Brain microvascular endothelial cell (primary cell): Measurements from ENCODE around the gene MXD3.

Source experiments
- DNase-seq: peaks from one replicate; pipeline ENCODE4 v3.0.0-alpha.2; 2020
- H3K27ac ChIP-seq: fragments of 250-450 bp; sonication (Bioruptor Pico); 2 replicates; pipeline ENCODE4 v1.5.1; 2020; ENCODE audit warnings: mild to moderate bottlenecking, moderate library complexity
- H3K27me3 ChIP-seq: fragments of 250-450 bp; sonication (Bioruptor Pico); replicated peaks from 2 replicates; pipeline ENCODE4 v1.5.1; 2020; ENCODE audit warnings: mild to moderate bottlenecking
- H3K36me3 ChIP-seq: fragments of 250-450 bp; sonication (Bioruptor Pico); replicated peaks from 2 replicates; pipeline ENCODE4 v1.5.1; 2020; ENCODE audit warnings: mild to moderate bottlenecking
- H3K4me3 ChIP-seq: 2 replicates; pipeline ENCODE4 v1.5.1; 2011; ENCODE audit warnings: low read depth, mild to moderate bottlenecking, control low read depth, low read length, moderate library complexity
- CTCF ChIP-seq: IDR thresholded peaks from 2 replicates; pipeline ENCODE4 v1.5.1; 2011; ENCODE audit warnings: low read depth, mild to moderate bottlenecking, moderate library complexity, low read length, control low read depth, inconsistent platforms; ENCODE audit errors: missing control alignments
- in situ Hi-C: cut with HindIII; loops from 2 replicates; pipeline ENCODE4 v1.10.0; 2017; ENCODE audit warnings: low sequenced_read_pairs, low pct_ligation_motif_present

Gene MXD3

GRCh38 chr5:177314376-177315342 is 3.0 kb upstream of the MXD3 start:
- no peak for DNase-seq
- H3K27ac ChIP-seq, result no peak overlapping the region
- no peak overlapping the region for H3K4me3 ChIP-seq
- in situ Hi-C loops, result loop anchor here (25.0 kb wide), 1 partner anchor 123 kb away; the partner anchor contains the start of genes GRK6 and PRR7
- H3K27me3 ChIP-seq, result no peaks in the 10 kb centered on the region
- no peak for TF ChIP-seq CTCF
- H3K36me3 ChIP-seq, result no peaks in the 10 kb centered on the region

- Histone ChIP-seq H3K4me3 (no peak overlapping the region), H3K27me3 (no peaks in the 10 kb centered on the region), H3K27ac (no peak overlapping the region), H3K36me3 (no peaks in the 10 kb centered on the region)
- DNase-seq, result no peak
- TF ChIP-seq CTCF, result no peak
- in situ Hi-C loops, result loop anchor here (25.0 kb wide), 1 partner anchor 124 kb away; the partner anchor contains the start of genes GRK6 and PRR7
Measured at GRCh38 chr5:177313561-177314259, 2.0 kb upstream of the MXD3 start.

GRCh38 chr5:177312649-177313181 is 1.0 kb upstream of the MXD3 start:
- Histone ChIP-seq H3K27ac (no peak overlapping the region), H3K27me3 (no peaks in the 10 kb centered on the region), H3K36me3 (no peaks in the 10 kb centered on the region), H3K4me3 (peak overlapping the region; percentile 47)
- in situ Hi-C loops, result loop anchor here (25.0 kb wide), 1 partner anchor 125 kb away; the partner anchor contains the start of genes GRK6 and PRR7
- no peak for TF ChIP-seq CTCF
- DNase-seq, result no peak

GRCh38 chr5:177311392-177311722 is 341 bp downstream of the MXD3 start:
- H3K27ac ChIP-seq, result no peak overlapping the region
- in situ Hi-C loops, result loop anchor here (25.0 kb wide), 1 partner anchor 126 kb away; the partner anchor contains the start of genes GRK6 and PRR7
- TF ChIP-seq CTCF, result peak; percentile 16

GRCh38 chr5:177310757-177311391 is 824 bp downstream of the MXD3 start:
- Histone ChIP-seq H3K27ac (no peak overlapping the region), H3K27me3 (no peaks in the 10 kb centered on the region), H3K4me3 (peak overlapping the region; percentile 65), H3K36me3 (peaks cover 13% of the 10 kb centered on the region)
- no peak for TF ChIP-seq CTCF
- in situ Hi-C loops, result loop anchor here (25.0 kb wide), 1 partner anchor 126 kb away; the partner anchor contains the start of genes GRK6 and PRR7
- DNase-seq, result no peak

More at GRCh38 chr5:177311392-177311722, 341 bp downstream of the MXD3 start:
- H3K27me3 ChIP-seq, result no peaks in the 10 kb centered on the region
- peak overlapping the region; percentile 65 for H3K4me3 ChIP-seq
- no peak for DNase-seq
- H3K36me3 ChIP-seq, result peaks cover 8% of the 10 kb centered on the region
